Measurements from ENCODE around the gene ITGA8. TPM values are rescaled to one million over a fixed set of nuclear protein-coding genes. Genes with fewer than 3 reads are reported as not detected.

The ITGA8 gene
- total RNA-seq, 3 donors from 2014 or later = 2.2 to 3.4 (median 2.5) TPM

- Histone ChIP-seq H3K4me1 (ENCODE audit: low read depth) (no peaks in the 10 kb centered on the region), H3K36me3 (ENCODE audit: low read depth) (no peaks in the 10 kb centered on the region), H3K9me3 (no peaks in the 10 kb centered on the region), H3K4me3 (no peak overlapping the region)
- no peak for DNase-seq
- intact Hi-C loops (cut with DNase I, micrococcal nuclease) = no loop called here
- ATAC-seq = no peak
- TF ChIP-seq, protein P1, sequence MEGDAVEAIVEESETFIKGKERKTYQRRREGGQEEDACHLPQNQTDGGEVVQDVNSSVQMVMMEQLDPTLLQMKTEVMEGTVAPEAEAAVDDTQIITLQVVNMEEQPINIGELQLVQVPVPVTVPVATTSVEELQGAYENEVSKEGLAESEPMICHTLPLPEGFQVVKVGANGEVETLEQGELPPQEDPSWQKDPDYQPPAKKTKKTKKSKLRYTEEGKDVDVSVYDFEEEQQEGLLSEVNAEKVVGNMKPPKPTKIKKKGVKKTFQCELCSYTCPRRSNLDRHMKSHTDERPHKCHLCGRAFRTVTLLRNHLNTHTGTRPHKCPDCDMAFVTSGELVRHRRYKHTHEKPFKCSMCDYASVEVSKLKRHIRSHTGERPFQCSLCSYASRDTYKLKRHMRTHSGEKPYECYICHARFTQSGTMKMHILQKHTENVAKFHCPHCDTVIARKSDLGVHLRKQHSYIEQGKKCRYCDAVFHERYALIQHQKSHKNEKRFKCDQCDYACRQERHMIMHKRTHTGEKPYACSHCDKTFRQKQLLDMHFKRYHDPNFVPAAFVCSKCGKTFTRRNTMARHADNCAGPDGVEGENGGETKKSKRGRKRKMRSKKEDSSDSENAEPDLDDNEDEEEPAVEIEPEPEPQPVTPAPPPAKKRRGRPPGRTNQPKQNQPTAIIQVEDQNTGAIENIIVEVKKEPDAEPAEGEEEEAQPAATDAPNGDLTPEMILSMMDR (IDR thresholded peaks at IDR 0.05) = no peak
These were observed 20.5 kb upstream of the ITGA8 start for GRCh38 chr10:15740261-15740660.

- Histone ChIP-seq H3K4me3 (no peak overlapping the region), H3K36me3 (ENCODE audit: low read depth) (no peaks in the 10 kb centered on the region), H3K4me1 (ENCODE audit: low read depth) (no peaks in the 10 kb centered on the region), H3K9me3 (no peaks in the 10 kb centered on the region)
- DNase-seq (no peak), ATAC-seq (no peak)
- intact Hi-C loops (cut with DNase I, micrococcal nuclease) = no loop called here
- TF ChIP-seq, protein P1 (IDR thresholded peaks at IDR 0.05) = no peak
These were observed 19.7 kb upstream of the ITGA8 start for GRCh38 chr10:15739254-15739970.

GRCh38 chr10:15738270-15738925, 18.7 kb upstream of the ITGA8 start:
- TF ChIP-seq, protein P1 (IDR thresholded peaks at IDR 0.05) = no peak
- H3K4me3 ChIP-seq = no peak overlapping the region

GRCh38 chr10:15737656-15738055, 17.9 kb upstream of the ITGA8 start:
- DNase-seq (no peak), ATAC-seq (no peak)
- Histone ChIP-seq H3K36me3 (ENCODE audit: low read depth) (no peaks in the 10 kb centered on the region), H3K4me1 (ENCODE audit: low read depth) (no peaks in the 10 kb centered on the region), H3K4me3 (no peak overlapping the region), H3K9me3 (no peaks in the 10 kb centered on the region)
- TF ChIP-seq, protein P1 (IDR thresholded peaks at IDR 0.05) = no peak
- intact Hi-C loops (cut with DNase I, micrococcal nuclease) = no loop called here

More at GRCh38 chr10:15738270-15738925, 18.7 kb upstream of the ITGA8 start:
- intact Hi-C loops (cut with DNase I, micrococcal nuclease) = no loop called here
- Histone ChIP-seq H3K36me3 (ENCODE audit: low read depth) (no peaks in the 10 kb centered on the region), H3K4me1 (ENCODE audit: low read depth) (no peaks in the 10 kb centered on the region), H3K9me3 (no peaks in the 10 kb centered on the region)
- no peak for DNase-seq
- peak; percentile 49 for ATAC-seq

DNA sequence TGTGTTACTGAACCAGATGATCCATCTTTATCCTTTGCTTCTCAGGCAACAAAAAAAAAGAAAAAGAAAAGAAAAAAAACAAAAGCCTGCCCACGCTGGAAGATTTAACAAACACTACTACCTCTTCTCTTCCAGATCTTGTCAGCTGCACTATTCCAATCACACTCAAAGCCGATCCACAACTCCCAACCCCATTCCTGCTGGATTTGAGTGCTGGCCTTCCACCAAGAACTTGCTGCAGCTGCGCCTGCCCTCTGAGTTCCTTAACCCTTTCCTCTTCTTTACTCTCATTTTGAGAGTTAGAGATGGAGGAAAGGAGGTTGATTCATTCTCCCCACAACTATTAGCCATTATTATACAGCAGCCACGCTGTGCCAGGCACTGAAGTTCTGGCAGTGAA, 16.0 kb upstream of the ITGA8 start:
- Histone ChIP-seq H3K9me3 (no peaks in the 10 kb centered on the region), H3K4me1 (ENCODE audit: low read depth) (no peaks in the 10 kb centered on the region), H3K36me3 (ENCODE audit: low read depth) (no peaks in the 10 kb centered on the region), H3K4me3 (no peak overlapping the region)
- peak in 1 of 3 donors; percentile 10 for DNase-seq
- ATAC-seq = peak; percentile 25
- intact Hi-C loops (cut with DNase I, micrococcal nuclease) = no loop called here
- TF ChIP-seq, protein P1 (IDR thresholded peaks at IDR 0.05) = no peak

Measured in mucosa of descending colon (tissue), 3 donors.